NCI-H82 treated with DMSO at 0.1 percent for 48 hours (cell line): ENCODE measurements around the gene P2RX1.
A peak's percentile ranks its signal among the peaks of the same experiment; 100 is the strongest.

Source experiments
- DNase-seq: peaks from one replicate; lab custom pipeline; 2025; ENCODE audit not compliant: unreplicated experiment; lab: John Stamatoyannopoulos, UW

Gene P2RX1

GRCh38 chr17:3915995-3916696, at the start of gene P2RX1:
TSS of gene P2RX1 (minus strand) at chr17:3916465. CDS start at chr17:3916225, 240 bp downstream.
- DNase-seq: no peak

GRCh38 chr17:3965118-3965800, 49.0 kb upstream of the P2RX1 start:
- DNase-seq: peak; percentile 20

- DNase-seq: no peak
Measured at GRCh38 chr17:3964203-3965117, 48.2 kb upstream of the P2RX1 start, which contains the start of gene ATP2A3. TSS of gene ATP2A3 (minus strand) at chr17:3964437. CDS start at chr17:3964291, 146 bp downstream.

GRCh38 chr17:3963237-3964201, 47.3 kb upstream of the P2RX1 start:
- no peak for DNase-seq

- no peak for DNase-seq
Measured at GRCh38 chr17:3962965-3963236, 46.6 kb upstream of the P2RX1 start.

- no peak for DNase-seq
Measured at GRCh38 chr17:3962217-3962964, 46.1 kb upstream of the P2RX1 start.

GRCh38 chr17:3961564-3962047, 45.3 kb upstream of the P2RX1 start:
- DNase-seq: peak; percentile 39

- DNase-seq: no peak
Measured at GRCh38 chr17:3960764-3961163, 44.5 kb upstream of the P2RX1 start.

- DNase-seq: no peak
Measured at GRCh38 chr17:3959921-3960601, 43.8 kb upstream of the P2RX1 start.

GRCh38 chr17:3959295-3959899, 43.1 kb upstream of the P2RX1 start:
- no peak for DNase-seq

- no peak for DNase-seq
Measured at GRCh38 chr17:3957735-3958599, 41.7 kb upstream of the P2RX1 start.

- DNase-seq: no peak
Measured at GRCh38 chr17:3956983-3957382, 40.7 kb upstream of the P2RX1 start.

- no peak for DNase-seq
Measured at GRCh38 chr17:3956327-3956957, 40.2 kb upstream of the P2RX1 start.

GRCh38 chr17:3955673-3955988, 39.4 kb upstream of the P2RX1 start:
- no peak for DNase-seq

GRCh38 chr17:3954976-3955672, 38.9 kb upstream of the P2RX1 start:
- DNase-seq: no peak

GRCh38 chr17:3954086-3954485, 37.8 kb upstream of the P2RX1 start:
- no peak for DNase-seq

- DNase-seq: no peak
Measured at GRCh38 chr17:3953542-3953941, 37.3 kb upstream of the P2RX1 start.
